HEK293 (cell line): ENCODE results near the gene PRRC2B.

Experiments
- CTCF ChIA-PET: fragments of 350-600 bp; formaldehyde crosslinking; extraction: SDS; loops from one replicate; lab custom pipeline; 2021; ENCODE audit warnings: antibody characterized with exemption; lab: Yijun Ruan, JAX
- POLR2A ChIA-PET: fragments of 300-600 bp; formaldehyde crosslinking; extraction: SDS; loops from one replicate; lab custom pipeline; 2020; ENCODE audit warnings: antibody characterized with exemption, inconsistent platforms; lab: Yijun Ruan, JAX
- H3K27ac ChIP-seq: fragments of 200-500 bp; sonication (Bioruptor generic); 2 replicates; pipeline ENCODE4 v1.5.1; 2014; ENCODE audit warnings: low read depth, low read length, control low read depth, inconsistent platforms; ENCODE audit errors: extremely low read depth
- H3K36me3 ChIP-seq, 2 experiments: fragments of 200-500 bp in 1 of 2; sonication (Bioruptor generic) in 1 of 2; 1 replicate in 1 of 2; 2 replicates in 1 of 2; pipeline ENCODE4 v1.5.1; 2014 to 2017; ENCODE audit warnings: inconsistent platforms in 2 of 2, low read length in 2 of 2; ENCODE audit not compliant: control insufficient read depth in 2 of 2, insufficient read depth in 1 of 2
- H3K4me1 ChIP-seq: fragments of 200-500 bp; sonication (Bioruptor generic); 2 replicates; pipeline ENCODE4 v1.5.1; 2014; ENCODE audit warnings: mild to moderate bottlenecking, low read length, inconsistent platforms; ENCODE audit not compliant: control insufficient read depth, insufficient read depth
- H3K4me3 ChIP-seq: 2 replicates; pipeline ENCODE4 v1.5.1; 2011; ENCODE audit warnings: low read depth, mild to moderate bottlenecking, control low read depth, low read length, moderate library complexity
- H3K9me3 ChIP-seq: fragments of 200-500 bp; sonication (Bioruptor generic); 2 replicates; pipeline ENCODE4 v1.5.1; 2014; ENCODE audit warnings: low read depth, low read length, inconsistent platforms; ENCODE audit not compliant: control insufficient read depth, insufficient read depth
- ATF2 ChIP-seq: fragments of 450-650 bp; formaldehyde crosslinking; IDR thresholded peaks from 2 replicates; pipeline ENCODE4 v1.5.1; 2016; ENCODE audit warnings: missing biosample characterization, missing genetic modification characterization, low read depth
- FEZF1 ChIP-seq: fragments of 450-650 bp; formaldehyde crosslinking; IDR thresholded peaks from 2 replicates; pipeline ENCODE4 v1.5.1; 2016; ENCODE audit warnings: missing biosample characterization, missing genetic modification characterization
- INSM2 ChIP-seq: fragments of 450-650 bp; formaldehyde crosslinking; IDR thresholded peaks from 2 replicates; pipeline ENCODE4 v1.5.1; 2016; ENCODE audit warnings: missing biosample characterization, missing genetic modification characterization
- KLF1 ChIP-seq: fragments of 450-650 bp; formaldehyde crosslinking; IDR thresholded peaks from 2 replicates; pipeline ENCODE4 v1.5.1; 2016; ENCODE audit warnings: missing biosample characterization, missing genetic modification characterization
- KLF16 ChIP-seq: fragments of 450-650 bp; formaldehyde crosslinking; IDR thresholded peaks from 2 replicates; pipeline ENCODE4 v1.5.1; 2017; ENCODE audit warnings: missing biosample characterization, missing genetic modification characterization
- PRDM1 ChIP-seq: fragments of 450-650 bp; formaldehyde crosslinking; IDR thresholded peaks from 2 replicates; pipeline ENCODE4; 2016; ENCODE audit warnings: missing biosample characterization, missing genetic modification characterization
- REPIN1 ChIP-seq: fragments of 450-650 bp; formaldehyde crosslinking; IDR thresholded peaks from 2 replicates; pipeline ENCODE4 v1.5.1; 2017; ENCODE audit warnings: missing biosample characterization, missing genetic modification characterization, low read depth
- SALL2 ChIP-seq: fragments of 450-650 bp; formaldehyde crosslinking; IDR thresholded peaks from 2 replicates; pipeline ENCODE4 v1.5.0; 2017; ENCODE audit warnings: missing biosample characterization, mild to moderate bottlenecking, missing genetic modification characterization, borderline replicate concordance
- SETDB1 ChIP-seq: IDR thresholded peaks from one replicate; pipeline ENCODE4 v1.6.1; 2017; ENCODE audit warnings: mild to moderate bottlenecking, low read length, moderate library complexity, mixed read lengths; ENCODE audit not compliant: insufficient read length
- ZFP41 ChIP-seq: fragments of 450-650 bp; formaldehyde crosslinking; IDR thresholded peaks from 2 replicates; pipeline ENCODE4 v1.5.1; 2016; ENCODE audit warnings: missing biosample characterization, missing genetic modification characterization, borderline replicate concordance
- ZNF24 ChIP-seq: fragments of 450-650 bp; formaldehyde crosslinking; IDR thresholded peaks from 2 replicates; pipeline ENCODE4 v1.5.1; 2016; ENCODE audit warnings: missing biosample characterization, missing genetic modification characterization
- ZNF354C ChIP-seq: fragments of 450-650 bp; formaldehyde crosslinking; IDR thresholded peaks from 2 replicates; pipeline ENCODE4 v1.5.1; 2016; ENCODE audit warnings: missing biosample characterization, missing genetic modification characterization, low read depth, borderline replicate concordance
- ZNF426 ChIP-seq: fragments of 450-650 bp; formaldehyde crosslinking; IDR thresholded peaks from 2 replicates; pipeline ENCODE4 v1.5.1; 2017; ENCODE audit warnings: missing biosample characterization, missing genetic modification characterization, mild to moderate bottlenecking, inconsistent platforms, moderate library complexity
- ZNF501 ChIP-seq: fragments of 450-650 bp; formaldehyde crosslinking; IDR thresholded peaks from 2 replicates; pipeline ENCODE4 v1.5.1; 2016; ENCODE audit warnings: missing biosample characterization, missing genetic modification characterization
- ZNF600 ChIP-seq: fragments of 450-650 bp; formaldehyde crosslinking; IDR thresholded peaks from 2 replicates; pipeline ENCODE4 v1.5.1; 2016; ENCODE audit warnings: missing biosample characterization, missing genetic modification characterization
- ZSCAN30 ChIP-seq: fragments of 450-650 bp; IDR thresholded peaks from 2 replicates; pipeline ENCODE4 v1.5.1; 2018; ENCODE audit warnings: missing biosample characterization, mild to moderate bottlenecking, missing genetic modification characterization, moderate library complexity
- TF ChIP-seq, protein P1 (sequence below): fragments of 450-650 bp; formaldehyde crosslinking; IDR thresholded peaks from 2 replicates; pipeline ENCODE4 v1.5.1; 2016; ENCODE audit warnings: missing biosample characterization, missing genetic modification characterization
- TF ChIP-seq, protein P2 (sequence below): fragments of 450-650 bp; formaldehyde crosslinking; IDR thresholded peaks from 2 replicates; pipeline ENCODE4 v1.5.1; 2017; ENCODE audit warnings: missing biosample characterization, missing genetic modification characterization
- TF ChIP-seq, protein P3 (sequence below): fragments of 450-650 bp; IDR thresholded peaks from 2 replicates; pipeline ENCODE4 v1.5.1; 2018; ENCODE audit warnings: missing biosample characterization, missing genetic modification characterization
- TF ChIP-seq, protein P4 (sequence below): fragments of 450-650 bp; formaldehyde crosslinking; IDR thresholded peaks from 2 replicates; pipeline ENCODE4 v1.5.1; 2016; ENCODE audit warnings: missing biosample characterization, missing genetic modification characterization
- TF ChIP-seq, protein P5 (sequence below): fragments of 450-650 bp; IDR thresholded peaks from 2 replicates; pipeline ENCODE4 v1.5.1; 2018; ENCODE audit warnings: missing biosample characterization, mild to moderate bottlenecking, missing genetic modification characterization
- TF ChIP-seq, protein P6 (sequence below): fragments of 450-650 bp; formaldehyde crosslinking; IDR thresholded peaks from 2 replicates; pipeline ENCODE4 v1.5.1; 2016; ENCODE audit warnings: missing biosample characterization, missing genetic modification characterization

The PRRC2B gene

GRCh38 chr9:131420980-131421624 lies 27.2 kb downstream of the PRRC2B start:
- no peaks in the 10 kb centered on the region for H3K9me3 ChIP-seq
- CTCF ChIA-PET: interaction anchor here (1.1 to 1.4 kb wide), 4 partner anchors 10 to 334 kb away, joined by 3 to 4 read pairs (median 4); no protein-coding TSS in a partner anchor
- POLR2A ChIA-PET: interaction anchor here (1.4 to 1.7 kb wide), 2 partner anchors 15 to 48 kb away, joined by 4 to 5 read pairs; no protein-coding TSS in a partner anchor
- H3K36me3 ChIP-seq: peaks cover 0 to 22% of the 10 kb centered on the region in 2 experiments; a peak in 2 of 3 replicates
- no peak overlapping the region for H3K4me3 ChIP-seq
- H3K4me1 ChIP-seq: peaks cover 35% of the 10 kb centered on the region
- TF ChIP-seq, protein P1, sequence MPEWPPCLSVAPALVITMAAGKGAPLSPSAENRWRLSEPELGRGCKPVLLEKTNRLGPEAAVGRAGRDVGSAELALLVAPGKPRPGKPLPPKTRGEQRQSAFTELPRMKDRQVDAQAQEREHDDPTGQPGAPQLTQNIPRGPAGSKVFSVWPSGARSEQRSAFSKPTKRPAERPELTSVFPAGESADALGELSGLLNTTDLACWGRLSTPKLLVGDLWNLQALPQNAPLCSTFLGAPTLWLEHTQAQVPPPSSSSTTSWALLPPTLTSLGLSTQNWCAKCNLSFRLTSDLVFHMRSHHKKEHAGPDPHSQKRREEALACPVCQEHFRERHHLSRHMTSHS (tag by site-specific recombination): no peak
- TF ChIP-seq ZNF600 (tag by site-specific recombination): peak; percentile 64; the same call in 1 of the 2 replicates
- no peak for TF ChIP-seq REPIN1
- TF ChIP-seq, protein P2, sequence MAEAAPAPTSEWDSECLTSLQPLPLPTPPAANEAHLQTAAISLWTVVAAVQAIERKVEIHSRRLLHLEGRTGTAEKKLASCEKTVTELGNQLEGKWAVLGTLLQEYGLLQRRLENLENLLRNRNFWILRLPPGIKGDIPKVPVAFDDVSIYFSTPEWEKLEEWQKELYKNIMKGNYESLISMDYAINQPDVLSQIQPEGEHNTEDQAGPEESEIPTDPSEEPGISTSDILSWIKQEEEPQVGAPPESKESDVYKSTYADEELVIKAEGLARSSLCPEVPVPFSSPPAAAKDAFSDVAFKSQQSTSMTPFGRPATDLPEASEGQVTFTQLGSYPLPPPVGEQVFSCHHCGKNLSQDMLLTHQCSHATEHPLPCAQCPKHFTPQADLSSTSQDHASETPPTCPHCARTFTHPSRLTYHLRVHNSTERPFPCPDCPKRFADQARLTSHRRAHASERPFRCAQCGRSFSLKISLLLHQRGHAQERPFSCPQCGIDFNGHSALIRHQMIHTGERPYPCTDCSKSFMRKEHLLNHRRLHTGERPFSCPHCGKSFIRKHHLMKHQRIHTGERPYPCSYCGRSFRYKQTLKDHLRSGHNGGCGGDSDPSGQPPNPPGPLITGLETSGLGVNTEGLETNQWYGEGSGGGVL (tag by site-specific recombination): no peak
- TF ChIP-seq ZSCAN30 (tag by site-specific recombination): 0 out of 2 replicates have a peak, but pooled peaks have one; percentile 10
- no peak for TF ChIP-seq ZNF24 (tag by site-specific recombination)
- TF ChIP-seq, protein P3, sequence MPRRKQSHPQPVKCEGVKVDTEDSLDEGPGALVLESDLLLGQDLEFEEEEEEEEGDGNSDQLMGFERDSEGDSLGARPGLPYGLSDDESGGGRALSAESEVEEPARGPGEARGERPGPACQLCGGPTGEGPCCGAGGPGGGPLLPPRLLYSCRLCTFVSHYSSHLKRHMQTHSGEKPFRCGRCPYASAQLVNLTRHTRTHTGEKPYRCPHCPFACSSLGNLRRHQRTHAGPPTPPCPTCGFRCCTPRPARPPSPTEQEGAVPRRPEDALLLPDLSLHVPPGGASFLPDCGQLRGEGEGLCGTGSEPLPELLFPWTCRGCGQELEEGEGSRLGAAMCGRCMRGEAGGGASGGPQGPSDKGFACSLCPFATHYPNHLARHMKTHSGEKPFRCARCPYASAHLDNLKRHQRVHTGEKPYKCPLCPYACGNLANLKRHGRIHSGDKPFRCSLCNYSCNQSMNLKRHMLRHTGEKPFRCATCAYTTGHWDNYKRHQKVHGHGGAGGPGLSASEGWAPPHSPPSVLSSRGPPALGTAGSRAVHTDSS (tag by site-specific recombination): no peak
- no peak for TF ChIP-seq PRDM1
- no peak for TF ChIP-seq ZNF354C (tag by site-specific recombination)
- no peak for TF ChIP-seq ZNF426 (tag by site-specific recombination)
- TF ChIP-seq, protein P4, sequence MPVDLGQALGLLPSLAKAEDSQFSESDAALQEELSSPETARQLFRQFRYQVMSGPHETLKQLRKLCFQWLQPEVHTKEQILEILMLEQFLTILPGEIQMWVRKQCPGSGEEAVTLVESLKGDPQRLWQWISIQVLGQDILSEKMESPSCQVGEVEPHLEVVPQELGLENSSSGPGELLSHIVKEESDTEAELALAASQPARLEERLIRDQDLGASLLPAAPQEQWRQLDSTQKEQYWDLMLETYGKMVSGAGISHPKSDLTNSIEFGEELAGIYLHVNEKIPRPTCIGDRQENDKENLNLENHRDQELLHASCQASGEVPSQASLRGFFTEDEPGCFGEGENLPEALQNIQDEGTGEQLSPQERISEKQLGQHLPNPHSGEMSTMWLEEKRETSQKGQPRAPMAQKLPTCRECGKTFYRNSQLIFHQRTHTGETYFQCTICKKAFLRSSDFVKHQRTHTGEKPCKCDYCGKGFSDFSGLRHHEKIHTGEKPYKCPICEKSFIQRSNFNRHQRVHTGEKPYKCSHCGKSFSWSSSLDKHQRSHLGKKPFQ (tag by site-specific recombination): no peak
- TF ChIP-seq ZNF501: no peak
- TF ChIP-seq, protein P5, sequence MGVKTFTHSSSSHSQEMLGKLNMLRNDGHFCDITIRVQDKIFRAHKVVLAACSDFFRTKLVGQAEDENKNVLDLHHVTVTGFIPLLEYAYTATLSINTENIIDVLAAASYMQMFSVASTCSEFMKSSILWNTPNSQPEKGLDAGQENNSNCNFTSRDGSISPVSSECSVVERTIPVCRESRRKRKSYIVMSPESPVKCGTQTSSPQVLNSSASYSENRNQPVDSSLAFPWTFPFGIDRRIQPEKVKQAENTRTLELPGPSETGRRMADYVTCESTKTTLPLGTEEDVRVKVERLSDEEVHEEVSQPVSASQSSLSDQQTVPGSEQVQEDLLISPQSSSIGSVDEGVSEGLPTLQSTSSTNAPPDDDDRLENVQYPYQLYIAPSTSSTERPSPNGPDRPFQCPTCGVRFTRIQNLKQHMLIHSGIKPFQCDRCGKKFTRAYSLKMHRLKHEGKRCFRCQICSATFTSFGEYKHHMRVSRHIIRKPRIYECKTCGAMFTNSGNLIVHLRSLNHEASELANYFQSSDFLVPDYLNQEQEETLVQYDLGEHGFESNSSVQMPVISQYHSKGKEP (tag by site-specific recombination): 0 out of 2 replicates have a peak, but pooled peaks have one; percentile 17
- TF ChIP-seq SETDB1: no peak
- TF ChIP-seq FEZF1: peak; percentile 12; the same call in 1 of the 2 replicates
- TF ChIP-seq SALL2: no peak
- no peak for TF ChIP-seq KLF16
- TF ChIP-seq, protein P6, sequence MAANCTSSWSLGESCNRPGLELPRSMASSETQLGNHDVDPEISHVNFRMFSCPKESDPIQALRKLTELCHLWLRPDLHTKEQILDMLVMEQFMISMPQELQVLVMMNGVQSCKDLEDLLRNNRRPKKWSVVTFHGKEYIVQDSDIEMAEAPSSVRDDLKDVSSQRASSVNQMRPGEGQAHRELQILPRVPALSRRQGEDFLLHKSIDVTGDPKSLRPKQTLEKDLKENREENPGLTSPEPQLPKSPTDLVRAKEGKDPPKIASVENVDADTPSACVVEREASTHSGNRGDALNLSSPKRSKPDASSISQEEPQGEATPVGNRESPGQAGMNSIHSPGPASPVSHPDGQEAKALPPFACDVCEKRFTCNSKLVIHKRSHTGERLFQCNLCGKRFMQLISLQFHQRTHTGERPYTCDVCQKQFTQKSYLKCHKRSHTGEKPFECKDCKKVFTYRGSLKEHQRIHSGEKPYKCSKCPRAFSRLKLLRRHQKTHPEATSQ (tag by site-specific recombination): no peak
- no peak for TF ChIP-seq KLF1
- TF ChIP-seq INSM2 (tag by site-specific recombination): no peak
- TF ChIP-seq ATF2 (tag by site-specific recombination): no peak
- no peak for TF ChIP-seq ZFP41 (tag by site-specific recombination)
- H3K27ac ChIP-seq: no peak overlapping the region
